Measurements from ENCODE around the gene HIP1R. TPM values are rescaled to one million over a fixed set of nuclear protein-coding genes. Genes with fewer than 3 reads are reported as not detected.

HIP1R gene
- total and polyA plus RNA-seq, 11 donors = 14.9 to 49.5 (median 19.6) TPM

DNA sequence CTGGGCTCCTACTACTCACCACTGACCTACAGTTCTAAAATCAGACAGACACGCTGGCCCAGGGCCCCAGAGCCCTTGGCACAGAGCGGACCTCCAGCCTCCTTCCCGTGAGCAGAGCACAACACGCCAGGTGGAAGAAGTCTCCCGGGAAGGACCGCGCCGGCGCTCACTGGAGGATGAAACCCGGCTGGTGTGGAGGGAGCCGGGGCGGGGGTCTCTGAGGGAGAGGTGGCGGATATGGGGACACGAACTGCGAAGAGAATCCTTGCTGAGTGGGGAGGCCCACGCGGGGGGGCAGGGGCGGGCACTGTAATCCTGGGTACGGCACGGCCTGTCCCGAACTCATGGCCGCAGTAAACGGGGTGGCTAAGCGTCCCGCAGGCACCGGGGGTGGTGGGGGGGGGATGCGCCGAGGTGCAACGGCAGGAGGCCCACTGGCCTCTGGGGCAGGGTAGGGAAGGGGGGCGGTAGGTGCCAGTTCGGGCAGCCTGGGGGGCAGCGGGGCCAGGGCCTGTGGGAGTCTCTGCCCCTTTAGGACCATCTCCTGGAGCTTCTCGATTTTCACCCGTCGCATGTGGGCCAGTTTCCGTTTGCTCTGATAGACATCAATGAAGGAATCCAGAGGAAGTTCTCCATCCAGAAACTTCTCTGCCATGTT lies 31.8 kb downstream of the HIP1R start:
- WGBS, 4 donors = 72 to 79% (median 74%) methylated on average over 26 to 36 of the region's 36 CpGs
- TF ChIP-seq POLR2A (IDR thresholded peaks at IDR 0.05) = no peak
- TF ChIP-seq, protein P1, sequence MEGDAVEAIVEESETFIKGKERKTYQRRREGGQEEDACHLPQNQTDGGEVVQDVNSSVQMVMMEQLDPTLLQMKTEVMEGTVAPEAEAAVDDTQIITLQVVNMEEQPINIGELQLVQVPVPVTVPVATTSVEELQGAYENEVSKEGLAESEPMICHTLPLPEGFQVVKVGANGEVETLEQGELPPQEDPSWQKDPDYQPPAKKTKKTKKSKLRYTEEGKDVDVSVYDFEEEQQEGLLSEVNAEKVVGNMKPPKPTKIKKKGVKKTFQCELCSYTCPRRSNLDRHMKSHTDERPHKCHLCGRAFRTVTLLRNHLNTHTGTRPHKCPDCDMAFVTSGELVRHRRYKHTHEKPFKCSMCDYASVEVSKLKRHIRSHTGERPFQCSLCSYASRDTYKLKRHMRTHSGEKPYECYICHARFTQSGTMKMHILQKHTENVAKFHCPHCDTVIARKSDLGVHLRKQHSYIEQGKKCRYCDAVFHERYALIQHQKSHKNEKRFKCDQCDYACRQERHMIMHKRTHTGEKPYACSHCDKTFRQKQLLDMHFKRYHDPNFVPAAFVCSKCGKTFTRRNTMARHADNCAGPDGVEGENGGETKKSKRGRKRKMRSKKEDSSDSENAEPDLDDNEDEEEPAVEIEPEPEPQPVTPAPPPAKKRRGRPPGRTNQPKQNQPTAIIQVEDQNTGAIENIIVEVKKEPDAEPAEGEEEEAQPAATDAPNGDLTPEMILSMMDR (IDR thresholded peaks at IDR 0.05) = no peak
- DNase-seq = peak in 3 of 5 donors; percentile 49 to 66 (median 55)
- intact Hi-C loops (cut with DNase I) = loop anchor here in 3 of 10 donors (2.0 to 10.0 kb wide), 3 partner anchors 28 to 368 kb away; partner anchors contain the start of genes MPHOSPH9 (in 2 of the 3) and MTRFR (in 2 of the 3)
- peaks cover 13 to 89% (median 73%) of the 10 kb centered on the region in 12 donors for H3K4me1 ChIP-seq
- peaks cover 0 to 65% (median 49%) of the 10 kb centered on the region in 9 donors for H3K36me3 ChIP-seq
- peak overlapping the region; percentile 53 to 89 (median 82) for H3K27ac ChIP-seq
- H3K9me3 ChIP-seq = no peaks in the 10 kb centered on the region
- H3K4me3 ChIP-seq = no peak overlapping the region
- no peaks in the 10 kb centered on the region for H3K27me3 ChIP-seq
- peak; percentile 13 to 43 (median 28) for ATAC-seq

DNA sequence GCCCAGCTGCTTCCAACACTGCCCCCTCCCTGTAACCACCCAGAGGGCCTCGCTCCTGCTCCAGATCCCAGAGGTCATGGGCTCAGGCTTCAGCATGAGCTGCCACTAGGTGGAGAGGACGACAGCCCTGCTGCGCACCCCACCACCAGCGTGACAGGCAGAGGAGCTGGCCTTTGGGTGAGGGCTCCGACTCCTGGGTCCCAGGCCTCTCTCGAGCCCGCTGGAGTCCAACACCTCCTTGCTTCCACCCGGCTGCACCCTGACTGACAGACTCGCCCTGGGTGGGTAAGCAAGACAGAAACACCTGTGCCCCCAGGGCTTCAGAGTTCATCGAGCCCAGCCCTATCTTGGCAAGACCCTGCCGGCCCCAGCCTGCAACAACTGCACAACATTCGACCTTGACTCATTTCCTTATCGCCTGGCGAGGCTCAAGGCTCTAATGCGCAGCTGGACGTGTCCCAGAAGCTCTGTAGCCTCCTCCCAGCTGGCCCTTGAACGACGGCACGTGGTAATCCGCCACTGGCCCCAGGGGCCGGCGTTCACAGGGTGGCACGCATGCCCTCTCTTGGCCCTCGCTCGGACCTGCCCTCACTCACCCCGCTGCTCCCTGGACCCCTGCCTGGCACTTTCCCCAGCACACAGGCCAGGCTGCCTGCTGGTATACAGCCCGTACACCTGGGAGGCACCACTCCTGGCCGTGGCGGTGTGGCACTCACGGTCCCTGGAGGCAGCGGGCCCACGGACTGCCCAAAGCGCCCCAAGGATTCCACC lies 32.6 kb downstream of the HIP1R start:
- 31 to 36% (median 35%) methylated on average over 26 to 33 of the region's 33 CpGs for WGBS, 4 donors
- intact Hi-C loops (cut with DNase I) = loop anchor here in 3 of 10 donors (1.0 to 10.0 kb wide), 4 partner anchors 21 to 367 kb away; partner anchors contain the start of genes MPHOSPH9 (in 2 of the 3) and MTRFR (in 2 of the 3)
- no peak overlapping the region for H3K4me3 ChIP-seq
- H3K4me1 ChIP-seq = peaks cover 16 to 90% (median 77%) of the 10 kb centered on the region in 12 donors
- H3K27me3 ChIP-seq = no peaks in the 10 kb centered on the region
- TF ChIP-seq POLR2A (IDR thresholded peaks at IDR 0.05) = no peak
- TF ChIP-seq, protein P1 (IDR thresholded peaks at IDR 0.05) = peak in 11 of 12 donors; percentile 32 to 68 (median 50)
- H3K9me3 ChIP-seq = no peaks in the 10 kb centered on the region
- peak overlapping the region; percentile 53 to 89 (median 82) for H3K27ac ChIP-seq
- DNase-seq (peak; percentile 75 to 90 (median 87)), ATAC-seq (peak; percentile 48 to 72 (median 66))
- peaks cover 0 to 65% (median 49%) of the 10 kb centered on the region in 9 donors for H3K36me3 ChIP-seq

DNA sequence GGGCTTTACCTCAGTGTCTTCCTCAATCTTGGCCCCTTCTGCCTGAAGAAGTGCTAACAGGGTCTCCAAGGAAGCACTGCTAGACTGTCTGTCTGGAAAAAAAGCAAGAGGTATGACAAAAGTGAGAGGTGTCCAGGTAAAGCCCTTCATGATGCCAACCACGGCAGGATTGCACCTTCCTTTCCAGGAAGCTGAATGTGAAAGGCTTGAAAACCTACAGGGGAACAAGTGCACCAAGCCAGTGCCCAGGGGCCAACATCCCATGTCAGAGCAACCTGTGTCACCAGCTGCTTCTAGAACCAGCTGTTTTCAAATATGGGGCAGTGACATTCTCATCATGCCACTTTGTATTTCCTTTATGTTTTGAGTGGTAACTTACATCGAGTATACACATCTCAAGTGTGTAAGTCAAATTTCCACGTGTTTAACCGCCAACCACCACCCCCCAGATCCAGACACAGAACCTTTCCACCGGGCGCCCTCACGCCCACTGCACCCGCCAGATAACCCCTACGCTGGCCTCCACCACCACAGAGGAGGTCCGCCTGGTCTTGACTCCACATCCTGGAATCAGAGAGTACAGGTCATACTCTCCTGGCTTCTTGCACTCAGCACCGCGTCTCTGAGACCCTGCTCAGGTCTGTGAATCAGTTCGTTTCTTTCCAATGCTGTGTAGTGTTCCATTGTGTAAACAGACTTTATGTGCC lies 33.4 kb downstream of the HIP1R start:
- no peaks in the 10 kb centered on the region for H3K9me3 ChIP-seq
- ATAC-seq (no peak), DNase-seq (peak in 3 of 5 donors; percentile 20 to 25 (median 20))
- H3K4me1 ChIP-seq = peaks cover 20 to 90% (median 80%) of the 10 kb centered on the region in 12 donors
- no peaks in the 10 kb centered on the region for H3K27me3 ChIP-seq
- WGBS, 4 donors = 84 to 88% (median 85%) methylated on average over 13 of the region's 13 CpGs
- TF ChIP-seq, protein P1 (IDR thresholded peaks at IDR 0.05) = no peak
- no peak for TF ChIP-seq POLR2A (IDR thresholded peaks at IDR 0.05)
- peak overlapping the region; percentile 53 to 89 (median 82) for H3K27ac ChIP-seq
- intact Hi-C loops (cut with DNase I) = loop anchor here in 3 of 10 donors (1.0 to 10.0 kb wide), 3 partner anchors 21 to 366 kb away; partner anchors contain the start of genes MPHOSPH9 (in 2 of the 3) and MTRFR (in 2 of the 3)
- H3K36me3 ChIP-seq = peaks cover 0 to 65% (median 49%) of the 10 kb centered on the region in 9 donors
- H3K4me3 ChIP-seq = no peak overlapping the region

Data from heart left ventricle (tissue), 16 donors.